HPDE6-E6E7 (cell line): ENCODE measurements around the gene CACNA2D4.

Experiments
- DNase-seq: peaks from one replicate; pipeline ENCODE4 v3.0.0; 2011; ENCODE audit warnings: missing footprints; ENCODE audit errors: extremely low spot score

CACNA2D4 gene

DNA sequence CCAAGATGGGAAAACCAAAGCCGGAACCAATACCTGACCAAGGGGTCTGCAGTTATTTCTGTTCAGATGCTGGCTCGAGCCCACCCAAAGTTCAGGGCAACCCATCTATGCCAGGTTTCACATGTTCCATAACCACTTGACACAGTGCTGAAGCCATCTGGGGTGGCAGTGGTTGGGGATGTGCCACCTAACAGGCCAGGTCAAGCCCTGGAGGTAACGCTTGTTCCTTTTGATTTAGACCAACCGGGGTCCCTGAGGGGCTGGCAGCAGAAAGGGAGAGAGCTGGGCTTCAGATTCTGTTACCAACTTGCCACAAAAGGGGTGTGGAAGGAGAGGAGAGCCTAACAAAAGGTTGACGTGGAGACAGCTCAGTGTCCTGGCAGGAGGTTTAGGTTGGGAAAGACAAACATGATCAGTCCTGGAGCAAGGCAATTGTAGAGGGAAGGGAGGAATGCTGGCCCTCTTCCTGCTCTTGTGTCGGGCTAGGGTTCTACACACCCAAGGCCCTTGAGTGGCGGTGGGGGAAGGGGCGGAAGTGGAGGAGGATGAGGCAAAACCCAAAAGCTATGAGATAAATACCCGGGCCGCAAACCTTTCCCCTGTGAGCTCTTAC lies 31.9 kb downstream of the CACNA2D4 start:
- no peak for DNase-seq

DNA sequence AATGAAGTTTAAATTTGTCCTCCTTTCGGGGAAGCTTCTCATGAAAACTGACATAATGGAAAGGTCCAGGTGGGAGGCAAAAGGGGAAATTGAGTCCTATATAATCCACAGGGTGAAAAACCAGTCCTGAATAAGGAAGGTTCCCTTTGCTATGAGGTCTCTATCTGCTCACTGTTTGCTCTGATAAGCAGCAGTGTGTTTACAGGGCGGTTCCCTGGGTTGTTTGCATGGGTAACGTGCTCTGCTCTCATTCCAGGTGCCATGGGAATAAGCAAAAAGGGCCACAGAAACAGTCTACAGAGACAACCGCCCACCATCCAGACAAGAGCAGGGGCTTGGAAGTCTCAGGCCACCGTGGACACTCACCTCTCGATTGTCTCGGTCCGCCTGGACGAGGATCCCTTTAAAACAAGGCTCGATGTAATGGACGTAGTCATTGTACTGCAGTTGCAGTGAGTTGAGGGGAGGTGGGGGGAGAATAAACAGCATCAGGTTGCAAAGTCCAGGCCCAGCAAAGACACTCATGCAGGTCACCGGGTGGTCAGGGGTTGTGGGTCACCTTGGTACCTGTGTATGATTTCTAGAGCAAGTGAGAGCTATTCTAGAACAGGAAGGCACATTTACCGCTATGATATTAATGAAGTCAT lies 32.7 kb downstream of the CACNA2D4 start:
- DNase-seq: no peak

DNA sequence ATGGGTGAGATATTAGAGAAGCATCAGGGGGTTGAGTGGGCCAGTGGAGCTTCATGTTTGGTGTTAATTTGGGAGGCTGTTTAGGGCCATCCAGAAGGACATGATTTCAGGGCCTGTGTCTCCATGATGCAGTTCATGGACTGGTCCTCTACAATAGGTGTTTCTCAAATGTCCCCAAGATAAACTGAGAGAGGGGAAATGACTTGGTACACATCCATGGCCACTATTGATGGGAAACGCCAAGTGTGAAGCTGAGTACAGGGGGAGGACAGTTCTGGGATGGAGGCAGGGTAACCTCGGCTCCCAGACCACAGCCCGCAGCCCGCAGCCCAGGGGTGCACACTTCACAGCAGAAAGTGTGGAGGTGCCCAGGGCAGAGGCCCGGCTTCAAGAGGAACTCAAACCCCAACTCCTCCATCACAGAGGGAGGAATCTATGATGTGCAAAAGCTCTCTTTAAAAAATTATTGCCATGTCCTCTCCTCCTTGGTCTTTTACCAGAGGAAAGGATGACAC lies 33.3 kb downstream of the CACNA2D4 start:
- DNase-seq: no peak

DNA sequence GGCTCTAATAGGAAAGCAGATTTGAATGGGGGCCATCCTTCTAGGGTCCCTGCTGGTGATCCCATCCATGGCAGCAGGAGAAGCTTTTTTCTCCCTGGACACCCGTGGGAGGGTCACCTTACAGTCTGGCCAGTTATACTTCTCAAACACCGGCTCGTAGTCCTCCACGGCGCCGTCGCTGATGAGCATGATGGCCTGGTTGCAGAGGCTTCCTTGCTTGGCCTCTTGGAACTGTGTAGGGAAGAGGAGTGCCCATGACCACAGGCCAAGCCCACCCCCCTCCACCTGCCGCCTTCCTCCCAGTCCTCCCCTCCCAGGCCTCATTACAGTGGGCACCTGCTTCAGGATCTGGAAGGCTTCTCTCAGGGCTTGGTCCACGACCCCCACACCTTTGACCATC lies 33.8 kb downstream of the CACNA2D4 start:
- no peak for DNase-seq

DNA sequence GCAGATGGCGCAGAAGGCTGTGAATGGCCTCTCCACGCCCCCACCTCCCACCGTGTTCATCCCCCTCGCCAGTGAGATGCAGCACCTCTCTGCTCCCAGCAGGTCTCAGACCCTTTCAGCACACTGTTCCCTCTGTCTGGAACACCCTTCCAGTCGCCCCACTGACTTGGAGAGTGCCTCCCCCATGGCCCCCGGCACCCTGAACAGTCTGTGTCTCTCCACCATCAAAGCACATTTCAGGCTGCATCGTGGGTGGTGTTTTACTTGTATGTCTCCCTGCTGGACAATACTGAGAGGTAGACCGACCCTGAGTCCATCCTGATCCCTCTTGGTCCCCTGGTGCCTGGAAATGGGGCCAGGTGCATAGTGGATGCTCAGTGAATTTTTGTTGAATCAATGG lies 34.9 kb downstream of the CACNA2D4 start:
- DNase-seq: no peak

DNA sequence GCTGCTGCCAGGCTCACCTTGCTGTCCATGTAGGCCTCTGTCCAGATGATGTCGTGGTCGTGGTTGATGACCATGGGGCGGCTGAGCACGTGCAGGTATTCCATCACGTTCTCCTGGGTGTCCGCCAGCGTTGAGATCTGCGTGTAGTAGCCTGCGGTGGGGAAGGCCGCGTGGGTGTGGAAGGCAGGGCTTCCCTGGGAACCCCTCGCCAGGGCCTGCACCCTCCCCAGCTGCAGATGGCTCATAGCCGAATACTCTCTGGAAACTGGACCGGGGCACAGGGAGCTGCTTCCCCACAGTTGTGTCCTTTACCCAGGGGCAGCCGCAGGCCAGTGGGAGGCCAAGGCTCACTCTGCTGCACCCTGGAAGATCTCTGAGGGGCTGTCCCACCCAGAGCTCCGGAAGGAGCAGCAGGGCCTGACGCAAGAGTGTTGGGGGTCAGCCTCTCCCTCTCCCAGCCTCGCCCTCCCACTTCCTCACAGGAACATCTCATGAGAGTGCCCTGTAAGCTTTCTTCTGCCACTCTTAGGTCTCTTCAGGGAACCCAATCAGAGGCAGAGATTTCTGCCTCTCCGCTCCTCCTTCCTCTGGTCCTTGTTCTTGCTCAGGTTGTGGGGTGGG lies 35.5 kb downstream of the CACNA2D4 start:
- no peak for DNase-seq

DNA sequence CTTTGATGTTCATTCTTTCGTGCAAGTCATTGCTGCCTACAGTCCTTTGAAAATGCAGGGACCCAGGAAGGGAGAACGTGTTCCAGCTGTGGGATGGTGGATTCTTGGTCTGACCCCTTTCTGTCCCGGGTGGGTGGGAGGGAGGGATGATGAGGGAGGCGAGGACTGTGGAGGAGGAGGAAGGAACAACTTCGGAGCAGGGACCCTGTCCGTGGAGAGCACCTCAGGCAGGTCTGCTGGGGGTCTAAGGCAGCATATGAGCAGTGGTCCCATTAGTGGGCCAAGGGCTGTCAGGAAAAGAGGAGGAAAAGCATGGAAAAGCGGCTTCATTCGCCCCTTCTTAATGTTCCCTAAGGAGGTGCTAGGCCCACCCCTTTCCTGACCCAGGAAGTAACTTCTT lies 36.0 kb downstream of the CACNA2D4 start:
- DNase-seq: no peak

DNA sequence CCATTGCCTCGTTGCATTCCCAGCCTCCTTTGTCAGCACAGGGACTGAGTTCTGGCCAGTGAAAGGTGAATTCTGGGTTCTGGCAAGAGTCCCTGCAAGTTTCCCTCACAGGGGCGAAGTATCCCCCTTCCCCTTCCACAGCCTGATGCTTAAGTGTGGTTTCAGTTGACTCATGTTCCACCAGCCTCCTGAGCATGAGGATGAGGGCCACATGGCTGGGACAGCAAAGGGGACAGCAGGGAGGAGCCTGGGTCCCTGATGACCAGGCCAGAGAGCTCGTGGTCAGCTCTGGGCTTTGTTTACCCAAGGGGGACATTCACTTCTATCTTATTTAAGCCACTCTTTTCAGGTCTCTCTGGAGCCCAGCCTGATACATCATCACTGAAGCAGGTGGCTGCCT lies 36.5 kb downstream of the CACNA2D4 start:
- DNase-seq: no peak

DNA sequence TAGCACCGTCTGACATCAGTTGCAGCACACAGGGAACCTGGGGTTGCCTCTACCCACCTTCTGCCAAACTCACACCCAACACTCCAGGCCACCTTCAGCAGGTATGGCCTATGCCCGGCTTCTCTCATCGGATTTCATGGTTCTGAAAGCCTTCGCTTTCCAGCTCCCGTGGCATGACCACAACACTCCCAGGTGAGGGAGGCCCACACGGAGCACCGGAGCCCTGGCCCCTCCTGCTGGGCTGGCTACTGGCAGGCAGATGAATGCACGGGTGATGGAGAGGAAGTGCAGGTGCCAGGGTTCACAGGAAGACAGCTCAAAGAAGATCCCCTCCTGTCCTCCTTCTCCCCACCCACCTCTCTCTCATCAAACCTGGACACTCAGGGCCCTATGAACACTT lies 37.2 kb downstream of the CACNA2D4 start:
- DNase-seq: no peak

DNA sequence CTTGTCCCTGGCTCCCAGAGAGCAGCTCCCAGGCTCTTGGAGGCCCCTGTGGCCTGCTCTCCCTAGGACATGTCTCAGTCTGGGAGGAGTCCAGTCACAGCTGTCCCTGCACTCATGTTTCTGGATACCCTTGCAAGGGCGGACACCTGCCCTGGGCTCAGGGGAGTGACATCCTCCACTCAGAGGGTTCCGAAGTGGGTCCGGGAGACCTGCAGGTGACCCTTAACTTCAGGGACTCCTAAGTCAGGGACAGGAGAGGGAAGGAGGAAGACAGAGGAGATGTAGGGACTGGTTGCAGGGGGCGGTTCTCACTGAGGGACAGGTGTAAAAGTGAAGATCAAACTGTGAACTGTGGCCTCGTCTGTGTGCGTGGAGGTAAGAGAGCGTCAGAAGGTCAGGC lies 37.6 kb downstream of the CACNA2D4 start:
- DNase-seq: no peak

DNA sequence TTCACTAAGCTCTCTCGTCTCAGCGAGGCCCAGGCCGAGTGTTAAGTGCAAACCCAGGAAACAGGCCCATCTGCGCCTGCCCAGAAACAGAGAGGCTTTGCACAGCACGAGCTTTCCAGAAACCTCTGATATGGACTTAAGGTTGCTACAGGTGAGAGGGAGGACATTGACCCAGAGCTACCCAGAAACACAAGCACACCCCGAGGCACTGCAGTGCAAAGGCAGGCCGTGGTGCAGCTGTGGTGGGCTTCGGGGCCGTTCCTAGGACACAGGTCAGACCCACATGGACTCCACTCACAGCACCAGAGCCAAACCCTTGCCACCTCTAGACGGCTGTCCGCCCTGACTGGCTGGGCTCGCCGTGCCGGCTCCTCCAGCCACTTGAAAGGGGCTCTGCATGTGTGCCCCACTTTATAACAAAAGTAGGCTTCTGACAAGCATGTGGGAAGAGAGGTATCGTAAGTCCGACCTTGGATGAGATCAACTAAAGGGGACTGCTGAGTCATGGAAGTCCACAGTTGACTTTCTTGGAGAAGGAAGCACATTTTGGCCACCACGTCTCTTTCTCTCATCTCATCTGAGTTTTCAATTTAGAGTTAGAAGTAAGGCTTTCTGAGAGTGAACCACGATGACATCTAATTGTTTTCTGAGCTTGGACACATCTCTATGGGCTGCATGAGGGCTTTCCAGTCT lies 38.2 kb downstream of the CACNA2D4 start:
- DNase-seq: no peak

DNA sequence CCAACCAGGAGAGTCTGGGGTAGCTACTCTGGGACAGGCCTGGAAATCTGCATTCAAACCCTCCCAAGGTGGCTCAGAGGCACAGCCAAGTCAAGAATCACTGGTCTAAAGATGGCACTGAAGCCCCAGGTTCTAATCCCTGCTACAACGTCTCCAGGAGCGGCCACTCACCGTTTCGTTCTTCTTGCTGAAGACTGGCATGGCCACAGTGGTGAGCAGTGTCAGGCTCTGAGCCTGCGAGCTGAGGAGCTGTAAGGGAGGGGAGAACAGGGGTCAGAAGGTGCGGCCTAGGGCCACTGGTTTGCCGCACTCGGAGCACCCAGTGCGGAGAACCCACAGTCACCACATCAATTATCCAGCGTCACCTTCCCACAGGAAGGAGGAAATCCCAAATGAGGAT lies 38.8 kb downstream of the CACNA2D4 start:
- no peak for DNase-seq

DNA sequence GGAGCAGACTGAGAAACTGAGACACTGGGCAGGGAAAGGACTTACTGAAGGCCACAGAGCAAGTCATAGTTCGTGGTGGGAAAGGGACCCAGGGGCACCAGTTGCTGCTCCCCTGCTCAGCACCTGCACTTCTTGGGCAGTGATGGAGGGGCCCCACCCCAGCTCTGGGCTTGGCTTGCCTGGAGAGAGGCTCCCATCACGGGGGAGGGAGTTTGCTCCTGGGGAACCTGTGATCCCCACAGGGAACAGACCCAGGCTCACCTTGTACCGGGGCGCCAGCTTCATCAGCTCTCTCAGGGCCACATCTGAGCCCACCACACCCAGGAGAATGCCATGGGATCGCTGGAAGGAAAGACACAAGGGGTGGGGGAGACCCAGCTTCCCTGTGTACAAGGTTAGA lies 39.8 kb downstream of the CACNA2D4 start:
- DNase-seq: no peak

DNA sequence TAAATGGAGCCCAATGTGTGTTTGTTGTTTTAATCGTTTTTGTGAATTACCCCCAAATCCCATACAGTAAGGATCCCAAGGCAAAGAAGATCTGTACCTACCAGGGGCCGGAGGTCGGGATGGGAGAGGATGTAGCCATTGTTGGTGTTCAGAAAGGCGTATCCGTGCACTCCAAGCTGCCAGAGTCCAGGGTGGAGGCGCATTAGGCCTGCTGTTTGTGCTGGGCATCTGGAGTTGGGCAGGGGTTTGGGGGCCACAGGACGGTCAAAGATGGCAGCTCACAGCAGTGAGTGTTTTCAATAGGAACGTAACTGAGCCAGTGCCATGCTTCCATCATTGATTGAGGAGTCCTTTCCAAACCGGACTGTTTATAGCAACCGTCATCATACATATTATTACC lies 40.2 kb downstream of the CACNA2D4 start:
- no peak for DNase-seq

DNA sequence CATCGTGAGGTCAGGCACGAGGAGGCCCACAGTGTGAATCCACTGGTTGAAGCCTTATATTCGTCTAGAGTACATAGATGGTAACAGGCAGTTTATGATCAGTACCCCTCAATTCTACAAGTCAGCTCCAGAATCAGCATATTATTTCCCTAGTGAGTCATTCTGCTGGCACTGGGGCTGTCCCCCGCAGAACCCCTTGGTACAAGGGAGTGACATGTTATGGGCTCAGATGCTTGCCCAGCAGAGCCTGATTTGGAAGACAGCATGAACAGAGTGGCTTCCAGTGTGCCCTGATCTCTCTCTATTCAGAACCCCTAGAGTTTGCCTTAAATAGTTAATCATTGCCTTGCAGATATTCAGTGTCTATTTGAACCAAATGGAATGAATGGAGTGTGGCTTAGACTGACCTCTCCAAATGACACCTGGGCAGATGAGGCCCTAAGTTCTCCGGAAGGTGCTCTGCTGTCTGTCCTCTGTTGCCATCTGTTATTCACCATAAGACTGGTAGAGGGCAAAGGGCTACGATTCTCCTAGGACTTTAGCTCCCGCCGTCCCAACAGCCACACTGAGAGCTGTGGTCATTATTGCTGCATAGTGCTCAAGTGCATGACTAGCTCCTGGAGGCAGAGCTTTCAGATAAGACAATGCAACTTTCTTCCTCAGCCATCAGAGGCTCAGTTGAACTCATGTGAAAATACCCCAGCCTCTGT lies 41.1 kb downstream of the CACNA2D4 start:
- DNase-seq: no peak

DNA sequence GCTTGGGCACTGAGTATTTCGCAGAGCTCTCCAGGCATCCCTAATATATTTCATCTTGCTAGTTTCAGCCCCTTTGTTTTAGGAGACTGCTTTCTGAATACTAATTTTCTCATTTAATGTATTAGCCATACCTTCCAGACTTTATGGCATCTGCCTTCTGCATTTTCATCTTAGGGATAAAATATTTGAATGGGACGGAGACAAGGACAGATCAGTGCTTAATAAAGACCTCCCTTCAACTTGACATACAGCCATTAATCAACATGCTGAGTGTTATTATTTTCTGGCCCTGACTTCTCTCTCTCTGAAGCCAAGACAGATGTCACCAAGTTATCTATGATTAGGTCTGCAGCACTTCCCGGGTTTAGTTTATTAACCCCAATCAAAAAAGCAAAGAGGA lies 42.4 kb downstream of the CACNA2D4 start:
- no peak for DNase-seq

DNA sequence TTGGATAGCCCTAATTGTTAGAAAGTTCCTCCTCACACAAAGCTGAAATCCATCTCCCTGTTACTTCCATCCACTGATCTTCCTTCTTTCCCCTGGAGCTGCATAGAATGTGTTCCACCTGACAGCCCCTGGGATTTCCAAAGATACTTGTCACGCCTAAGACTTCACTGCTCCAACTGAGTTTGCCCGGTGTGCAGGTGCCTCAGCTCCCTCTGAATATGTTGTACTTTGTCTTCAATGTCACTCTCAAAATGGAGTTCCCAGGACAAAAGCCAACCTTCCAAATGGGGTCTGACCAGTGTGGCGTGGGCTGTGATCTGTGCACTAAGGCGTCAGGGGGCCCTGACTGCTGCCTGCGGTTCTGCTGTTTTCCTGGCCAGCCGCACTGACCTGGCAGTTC lies 42.8 kb downstream of the CACNA2D4 start:
- no peak for DNase-seq

DNA sequence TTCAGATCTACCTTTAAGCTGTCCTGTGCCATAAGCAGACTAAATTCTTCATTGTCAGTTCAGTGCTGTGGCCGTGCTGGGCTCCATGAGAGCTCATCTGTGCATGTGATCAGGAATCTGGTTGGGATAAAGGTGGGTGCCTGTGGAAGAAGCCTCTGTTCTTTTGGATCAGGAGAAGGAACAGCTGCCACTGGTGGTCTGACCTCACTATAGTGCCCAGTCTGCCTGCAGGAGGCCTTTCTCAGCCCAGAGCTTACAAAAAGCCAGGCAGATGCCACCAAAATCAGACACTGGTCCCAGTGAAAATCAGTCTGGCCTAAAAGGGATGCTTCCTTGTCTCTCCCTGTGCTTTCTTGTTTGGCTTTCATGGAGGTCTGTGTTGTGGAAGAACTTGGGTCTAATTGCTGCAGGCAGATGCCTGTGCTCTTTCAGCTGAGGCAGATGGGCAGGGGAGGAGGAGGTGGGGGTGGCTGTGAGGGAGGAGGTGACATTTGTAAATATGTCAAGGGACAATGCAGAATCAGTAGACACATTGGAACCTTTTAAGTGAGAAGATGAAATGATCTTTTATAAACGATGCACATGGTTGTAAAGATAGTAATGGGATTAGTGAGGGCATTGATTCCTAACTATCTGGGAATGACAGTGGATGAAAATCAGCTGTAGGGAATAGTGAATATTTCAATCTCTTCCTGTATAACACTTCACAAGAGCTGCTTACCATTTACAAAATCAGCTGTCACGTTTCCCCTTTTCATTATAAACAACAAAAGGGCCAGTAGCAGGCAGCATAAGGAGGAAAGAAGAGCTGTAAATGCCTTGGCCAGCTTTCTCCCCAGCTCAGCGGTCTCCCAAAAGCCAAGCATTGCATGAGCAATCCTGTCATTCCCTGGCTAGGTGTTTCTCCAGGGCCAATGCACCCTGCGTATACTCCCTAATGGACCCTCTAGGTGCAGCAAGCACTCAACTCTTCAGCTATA lies 44.6 kb downstream of the CACNA2D4 start:
- DNase-seq: no peak

DNA sequence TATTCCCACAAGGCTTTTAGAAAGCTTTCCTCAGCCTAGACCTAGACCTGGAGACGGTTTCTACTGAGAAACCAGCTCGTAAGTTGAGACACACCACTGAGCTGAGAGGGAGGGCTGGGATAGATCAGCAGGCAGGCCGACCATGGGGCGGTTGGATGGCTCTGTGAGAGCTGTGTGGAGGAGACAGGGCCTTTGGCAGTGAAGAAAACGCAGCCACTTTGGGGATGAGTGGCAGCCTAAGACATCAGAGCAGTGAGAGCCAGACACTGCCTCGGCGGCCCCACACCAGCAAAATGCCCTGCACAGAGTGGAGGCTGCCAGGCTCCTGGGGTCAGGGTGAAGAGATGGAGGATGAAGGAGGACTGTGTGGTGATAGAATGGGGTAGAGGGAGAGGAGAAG lies 46.0 kb downstream of the CACNA2D4 start:
- DNase-seq: no peak

DNA sequence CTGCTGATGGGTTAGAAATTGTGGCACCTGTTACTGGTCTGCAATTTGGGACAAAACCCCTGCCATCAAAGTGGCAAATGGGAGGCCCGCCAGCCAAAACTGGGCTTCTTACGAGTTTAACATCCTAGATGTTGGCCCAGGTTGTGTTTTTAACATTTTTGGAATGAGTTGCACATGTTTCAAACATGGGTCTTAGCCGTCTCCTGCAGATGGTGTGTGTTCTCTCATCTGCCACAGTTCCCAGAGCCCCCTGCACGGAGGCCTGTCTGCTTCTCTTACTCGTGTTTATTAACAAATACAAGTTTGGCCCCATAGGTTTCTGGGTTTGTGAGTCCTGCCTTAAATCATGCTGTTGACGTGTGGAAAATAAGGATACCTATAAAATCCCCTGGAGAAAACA lies 46.5 kb downstream of the CACNA2D4 start:
- DNase-seq: no peak
